Gastroesophageal sphincter (tissue), 3 donors: Measurements from ENCODE around the gene TAS2R39.

ENCODE experiments used
- CTCF ChIP-seq, 4 experiments: fragments of 200-600 bp in 2 of 4; fragments of 450-650 bp in 2 of 4; sonication (generic) in 1 of 4; IDR thresholded peaks; one replicate each; pipeline ENCODE4 v1.5.1; 2017 to 2019; ENCODE audit warnings: antibody characterized with exemption in 4 of 4, mild to moderate bottlenecking in 2 of 4, moderate library complexity in 2 of 4
- POLR2A ChIP-seq, 2 donors: fragments of 450-650 bp; IDR thresholded peaks; one replicate each; pipeline ENCODE4 v1.6.1; 2017; ENCODE audit warnings: antibody characterized with exemption in 2 of 2, mild to moderate bottlenecking in 2 of 2, moderate library complexity in 1 of 2
- POLR2AphosphoS5 ChIP-seq: sonication (generic); formaldehyde crosslinking; IDR thresholded peaks from one replicate; pipeline ENCODE4 v1.6.1; 2017; ENCODE audit warnings: antibody characterized with exemption

DNA sequence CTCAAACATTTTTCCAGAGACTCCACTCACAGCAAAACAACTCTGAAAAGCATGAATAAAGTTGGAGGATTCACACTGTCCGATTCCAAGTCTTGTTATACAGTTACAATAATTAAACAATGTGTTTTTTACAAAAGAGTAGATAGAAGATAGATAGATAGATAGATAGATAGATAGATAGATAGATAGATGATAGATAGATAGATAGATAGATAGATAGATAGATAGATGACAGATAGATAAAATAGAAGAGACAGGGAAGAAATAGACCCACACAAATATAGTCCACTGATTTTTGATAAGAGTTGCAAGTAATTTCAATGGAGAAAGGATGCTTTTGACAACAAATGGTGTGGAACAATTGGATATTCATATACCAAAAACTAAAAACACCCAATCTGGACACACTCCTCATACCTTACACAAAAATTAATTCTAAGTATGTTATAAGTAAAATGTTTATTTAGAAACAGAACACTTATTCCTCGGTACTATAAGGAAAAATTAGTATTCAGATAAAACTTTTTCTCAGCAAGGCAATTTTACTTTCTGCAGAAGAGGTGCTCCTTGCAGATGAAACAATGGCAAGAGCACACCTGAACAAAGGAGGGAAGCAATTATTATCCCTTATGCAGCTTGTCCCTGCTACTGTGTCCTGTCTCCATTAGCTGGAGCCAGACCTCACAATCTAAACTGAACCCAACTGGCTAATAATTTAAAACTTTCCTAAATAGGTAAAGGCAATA, 5.7 kb upstream of the TAS2R39 start:
- no peak for TF ChIP-seq CTCF (IDR thresholded peaks at IDR 0.05)
- no peak for TF ChIP-seq POLR2A (IDR thresholded peaks at IDR 0.05)
- no peak for TF ChIP-seq POLR2AphosphoS5
